ENCODE measurements around the gene SHC1. TPM values are rescaled to one million over a fixed set of nuclear protein-coding genes. Genes with fewer than 3 reads are reported as not detected.
A peak's percentile ranks its signal among the peaks of the same experiment; 100 is the strongest.

Gene SHC1
- total and polyA plus RNA-seq, 2 experiments from 2014 or later: 117 to 211 TPM

DNA sequence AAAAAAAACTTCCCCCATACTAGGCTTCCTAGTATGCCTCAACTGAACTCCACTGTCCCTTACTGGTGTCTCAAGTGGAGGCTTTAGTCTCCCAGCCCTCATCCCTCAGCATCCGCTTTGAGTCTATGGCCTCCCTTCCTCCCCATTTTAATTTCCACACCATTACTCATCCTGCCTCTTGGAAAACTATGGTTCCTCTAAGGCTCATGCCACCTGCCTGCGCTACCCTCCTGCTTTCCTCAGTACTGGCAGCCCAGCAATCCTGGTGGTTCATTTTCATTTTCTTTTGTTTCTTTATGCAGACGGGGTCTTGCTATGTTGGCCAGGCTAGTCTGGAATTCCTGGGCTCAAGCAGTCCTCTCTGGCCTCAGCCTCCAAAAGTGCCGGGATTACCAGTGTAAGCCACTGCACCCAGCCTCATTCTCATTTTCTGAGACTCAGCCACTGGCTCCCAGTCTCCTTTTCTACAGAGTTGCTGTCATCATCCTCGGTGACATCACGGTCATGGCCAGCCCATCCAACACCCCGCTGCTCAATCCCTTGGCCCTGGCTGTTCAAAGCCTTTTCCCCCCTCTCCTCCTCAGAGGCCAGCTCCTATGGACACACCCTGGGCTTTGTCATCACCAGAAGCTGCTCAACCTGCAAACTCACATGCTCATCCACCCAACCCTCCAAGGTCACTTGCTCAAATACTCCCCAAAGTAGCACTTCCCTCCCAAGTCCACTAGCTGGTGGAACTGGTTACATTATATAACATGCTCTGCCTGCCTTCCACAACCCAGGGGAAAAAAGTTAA, 31.7 kb downstream of the SHC1 start:
- H3K9me2 ChIP-seq (ENCODE audit: insufficient read depth): no peaks in the 10 kb centered on the region; the same call in 1 of the 2 replicates
- no peaks in the 10 kb centered on the region for H4K20me1 ChIP-seq (replicated peaks; ENCODE audit: insufficient read depth)
- Mint-ChIP-seq H3K27ac (peak overlapping the region; percentile 24; the same call in 1 of the 2 replicates), H3K27me3 (ENCODE audit: insufficient read depth, low read depth, poor library complexity) (peaks cover 27% of the 10 kb centered on the region), H3K9me3 (peaks cover 3% of the 10 kb centered on the region; the same call in 1 of the 3 replicates), H3K4me3 (no peak overlapping the region; the same call in 2 of the 3 replicates), H3K4me1 (peaks cover 26% of the 10 kb centered on the region), H3K36me3 (ENCODE audit: low read depth) (peaks cover 4% of the 10 kb centered on the region; the same call in 1 of the 3 replicates)
- no peak overlapping the region for H3K4me3 ChIP-seq
- H3K27me3 ChIP-seq (ENCODE audit: insufficient read depth): no peaks in the 10 kb centered on the region; the same call in 1 of the 2 replicates
- no peak overlapping the region for H2AFZ ChIP-seq
- H3K27ac ChIP-seq (ENCODE audit: low read depth): no peak overlapping the region
- no peak overlapping the region for H3K4me2 ChIP-seq
- TF ChIP-seq, protein P1, sequence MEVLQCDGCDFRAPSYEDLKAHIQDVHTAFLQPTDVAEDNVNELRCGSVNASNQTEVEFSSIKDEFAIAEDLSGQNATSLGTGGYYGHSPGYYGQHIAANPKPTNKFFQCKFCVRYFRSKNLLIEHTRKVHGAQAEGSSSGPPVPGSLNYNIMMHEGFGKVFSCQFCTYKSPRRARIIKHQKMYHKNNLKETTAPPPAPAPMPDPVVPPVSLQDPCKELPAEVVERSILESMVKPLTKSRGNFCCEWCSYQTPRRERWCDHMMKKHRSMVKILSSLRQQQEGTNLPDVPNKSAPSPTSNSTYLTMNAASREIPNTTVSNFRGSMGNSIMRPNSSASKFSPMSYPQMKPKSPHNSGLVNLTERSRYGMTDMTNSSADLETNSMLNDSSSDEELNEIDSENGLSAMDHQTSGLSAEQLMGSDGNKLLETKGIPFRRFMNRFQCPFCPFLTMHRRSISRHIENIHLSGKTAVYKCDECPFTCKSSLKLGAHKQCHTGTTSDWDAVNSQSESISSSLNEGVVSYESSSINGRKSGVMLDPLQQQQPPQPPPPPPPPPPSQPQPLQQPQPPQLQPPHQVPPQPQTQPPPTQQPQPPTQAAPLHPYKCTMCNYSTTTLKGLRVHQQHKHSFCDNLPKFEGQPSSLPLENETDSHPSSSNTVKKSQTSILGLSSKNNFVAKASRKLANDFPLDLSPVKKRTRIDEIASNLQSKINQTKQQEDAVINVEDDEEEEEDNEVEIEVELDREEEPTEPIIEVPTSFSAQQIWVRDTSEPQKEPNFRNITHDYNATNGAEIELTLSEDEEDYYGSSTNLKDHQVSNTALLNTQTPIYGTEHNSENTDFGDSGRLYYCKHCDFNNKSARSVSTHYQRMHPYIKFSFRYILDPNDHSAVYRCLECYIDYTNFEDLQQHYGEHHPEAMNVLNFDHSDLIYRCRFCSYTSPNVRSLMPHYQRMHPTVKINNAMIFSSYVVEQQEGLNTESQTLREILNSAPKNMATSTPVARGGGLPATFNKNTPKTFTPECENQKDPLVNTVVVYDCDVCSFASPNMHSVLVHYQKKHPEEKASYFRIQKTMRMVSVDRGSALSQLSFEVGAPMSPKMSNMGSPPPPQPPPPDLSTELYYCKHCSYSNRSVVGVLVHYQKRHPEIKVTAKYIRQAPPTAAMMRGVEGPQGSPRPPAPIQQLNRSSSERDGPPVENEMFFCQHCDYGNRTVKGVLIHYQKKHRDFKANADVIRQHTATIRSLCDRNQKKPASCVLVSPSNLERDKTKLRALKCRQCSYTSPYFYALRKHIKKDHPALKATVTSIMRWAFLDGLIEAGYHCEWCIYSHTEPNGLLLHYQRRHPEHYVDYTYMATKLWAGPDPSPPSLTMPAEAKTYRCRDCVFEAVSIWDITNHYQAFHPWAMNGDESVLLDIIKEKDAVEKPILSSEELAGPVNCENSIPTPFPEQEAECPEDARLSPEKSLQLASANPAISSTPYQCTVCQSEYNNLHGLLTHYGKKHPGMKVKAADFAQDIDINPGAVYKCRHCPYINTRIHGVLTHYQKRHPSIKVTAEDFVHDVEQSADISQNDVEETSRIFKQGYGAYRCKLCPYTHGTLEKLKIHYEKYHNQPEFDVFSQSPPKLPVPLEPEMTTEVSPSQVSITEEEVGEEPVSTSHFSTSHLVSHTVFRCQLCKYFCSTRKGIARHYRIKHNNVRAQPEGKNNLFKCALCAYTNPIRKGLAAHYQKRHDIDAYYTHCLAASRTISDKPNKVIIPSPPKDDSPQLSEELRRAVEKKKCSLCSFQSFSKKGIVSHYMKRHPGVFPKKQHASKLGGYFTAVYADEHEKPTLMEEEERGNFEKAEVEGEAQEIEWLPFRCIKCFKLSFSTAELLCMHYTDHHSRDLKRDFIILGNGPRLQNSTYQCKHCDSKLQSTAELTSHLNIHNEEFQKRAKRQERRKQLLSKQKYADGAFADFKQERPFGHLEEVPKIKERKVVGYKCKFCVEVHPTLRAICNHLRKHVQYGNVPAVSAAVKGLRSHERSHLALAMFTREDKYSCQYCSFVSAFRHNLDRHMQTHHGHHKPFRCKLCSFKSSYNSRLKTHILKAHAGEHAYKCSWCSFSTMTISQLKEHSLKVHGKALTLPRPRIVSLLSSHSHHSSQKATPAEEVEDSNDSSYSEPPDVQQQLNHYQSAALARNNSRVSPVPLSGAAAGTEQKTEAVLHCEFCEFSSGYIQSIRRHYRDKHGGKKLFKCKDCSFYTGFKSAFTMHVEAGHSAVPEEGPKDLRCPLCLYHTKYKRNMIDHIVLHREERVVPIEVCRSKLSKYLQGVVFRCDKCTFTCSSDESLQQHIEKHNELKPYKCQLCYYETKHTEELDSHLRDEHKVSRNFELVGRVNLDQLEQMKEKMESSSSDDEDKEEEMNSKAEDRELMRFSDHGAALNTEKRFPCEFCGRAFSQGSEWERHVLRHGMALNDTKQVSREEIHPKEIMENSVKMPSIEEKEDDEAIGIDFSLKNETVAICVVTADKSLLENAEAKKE (CRISPR knock-in tag; IDR thresholded peaks at IDR 0.05): no peak
- TF ChIP-seq CREB1 (CRISPR knock-in tag; IDR thresholded peaks at IDR 0.05; ENCODE audit: low read depth) (no peak), EZH2phosphoT487 (IDR thresholded peaks at IDR 0.05; ENCODE audit: unreplicated experiment) (no peak), EZH2 (IDR thresholded peaks at IDR 0.05; ENCODE audit: low read depth, unreplicated experiment) (no peak), POLR2AphosphoS5 (IDR thresholded peaks at IDR 0.05; ENCODE audit: low read depth) (no peak), JUNB (IDR thresholded peaks at IDR 0.05; ENCODE audit: unreplicated experiment) (no peak), ZNF114 (CRISPR knock-in tag; IDR thresholded peaks at IDR 0.05) (no peak), ZNF331 (CRISPR knock-in tag; IDR thresholded peaks at IDR 0.05; ENCODE audit: low read depth) (no peak)
- TF ChIP-seq, protein P2, sequence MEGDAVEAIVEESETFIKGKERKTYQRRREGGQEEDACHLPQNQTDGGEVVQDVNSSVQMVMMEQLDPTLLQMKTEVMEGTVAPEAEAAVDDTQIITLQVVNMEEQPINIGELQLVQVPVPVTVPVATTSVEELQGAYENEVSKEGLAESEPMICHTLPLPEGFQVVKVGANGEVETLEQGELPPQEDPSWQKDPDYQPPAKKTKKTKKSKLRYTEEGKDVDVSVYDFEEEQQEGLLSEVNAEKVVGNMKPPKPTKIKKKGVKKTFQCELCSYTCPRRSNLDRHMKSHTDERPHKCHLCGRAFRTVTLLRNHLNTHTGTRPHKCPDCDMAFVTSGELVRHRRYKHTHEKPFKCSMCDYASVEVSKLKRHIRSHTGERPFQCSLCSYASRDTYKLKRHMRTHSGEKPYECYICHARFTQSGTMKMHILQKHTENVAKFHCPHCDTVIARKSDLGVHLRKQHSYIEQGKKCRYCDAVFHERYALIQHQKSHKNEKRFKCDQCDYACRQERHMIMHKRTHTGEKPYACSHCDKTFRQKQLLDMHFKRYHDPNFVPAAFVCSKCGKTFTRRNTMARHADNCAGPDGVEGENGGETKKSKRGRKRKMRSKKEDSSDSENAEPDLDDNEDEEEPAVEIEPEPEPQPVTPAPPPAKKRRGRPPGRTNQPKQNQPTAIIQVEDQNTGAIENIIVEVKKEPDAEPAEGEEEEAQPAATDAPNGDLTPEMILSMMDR (conservative IDR thresholded peaks at IDR 0.05; ENCODE audit: low read depth in 2 of 2): no peak
- TF ChIP-seq, protein P3, sequence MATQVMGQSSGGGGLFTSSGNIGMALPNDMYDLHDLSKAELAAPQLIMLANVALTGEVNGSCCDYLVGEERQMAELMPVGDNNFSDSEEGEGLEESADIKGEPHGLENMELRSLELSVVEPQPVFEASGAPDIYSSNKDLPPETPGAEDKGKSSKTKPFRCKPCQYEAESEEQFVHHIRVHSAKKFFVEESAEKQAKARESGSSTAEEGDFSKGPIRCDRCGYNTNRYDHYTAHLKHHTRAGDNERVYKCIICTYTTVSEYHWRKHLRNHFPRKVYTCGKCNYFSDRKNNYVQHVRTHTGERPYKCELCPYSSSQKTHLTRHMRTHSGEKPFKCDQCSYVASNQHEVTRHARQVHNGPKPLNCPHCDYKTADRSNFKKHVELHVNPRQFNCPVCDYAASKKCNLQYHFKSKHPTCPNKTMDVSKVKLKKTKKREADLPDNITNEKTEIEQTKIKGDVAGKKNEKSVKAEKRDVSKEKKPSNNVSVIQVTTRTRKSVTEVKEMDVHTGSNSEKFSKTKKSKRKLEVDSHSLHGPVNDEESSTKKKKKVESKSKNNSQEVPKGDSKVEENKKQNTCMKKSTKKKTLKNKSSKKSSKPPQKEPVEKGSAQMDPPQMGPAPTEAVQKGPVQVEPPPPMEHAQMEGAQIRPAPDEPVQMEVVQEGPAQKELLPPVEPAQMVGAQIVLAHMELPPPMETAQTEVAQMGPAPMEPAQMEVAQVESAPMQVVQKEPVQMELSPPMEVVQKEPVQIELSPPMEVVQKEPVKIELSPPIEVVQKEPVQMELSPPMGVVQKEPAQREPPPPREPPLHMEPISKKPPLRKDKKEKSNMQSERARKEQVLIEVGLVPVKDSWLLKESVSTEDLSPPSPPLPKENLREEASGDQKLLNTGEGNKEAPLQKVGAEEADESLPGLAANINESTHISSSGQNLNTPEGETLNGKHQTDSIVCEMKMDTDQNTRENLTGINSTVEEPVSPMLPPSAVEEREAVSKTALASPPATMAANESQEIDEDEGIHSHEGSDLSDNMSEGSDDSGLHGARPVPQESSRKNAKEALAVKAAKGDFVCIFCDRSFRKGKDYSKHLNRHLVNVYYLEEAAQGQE (IDR thresholded peaks at IDR 0.05; ENCODE audit: unreplicated experiment): no peak
- DNase-seq (ENCODE audit: low spot score) (no peak), ATAC-seq (no peak)
- peaks cover 10% of the 10 kb centered on the region for H3F3A ChIP-seq (replicated peaks; ENCODE audit: low read depth)
- H3K4me1 ChIP-seq (ENCODE audit: insufficient read depth): peaks cover 19% of the 10 kb centered on the region
- H3K36me3 ChIP-seq (ENCODE audit: insufficient read depth): no peaks in the 10 kb centered on the region
- no peaks in the 10 kb centered on the region; the same call in 1 of the 2 replicates for H3K79me2 ChIP-seq (replicated peaks; ENCODE audit: insufficient read depth)
